Activated CD4-positive, CD25-positive, alpha-beta regulatory T cell (primary cell): ENCODE results near the gene TUBGCP3.
"Not testable (repeated sequence)": the region's sequence is repeated elsewhere in the genome, so short reads cannot be mapped to it uniquely, and the experiment has no call there.

Experiments
- DNase-seq, 4 experiments: peaks; one replicate each; lab custom pipeline; 2025; lab: John Stamatoyannopoulos, UW

The TUBGCP3 gene

GRCh38 chr13:112579310-112579843 lies 8.6 kb downstream of the TUBGCP3 start:
- DNase-seq, result no peak

- no peak for DNase-seq
Observed at GRCh38 chr13:112576768-112577167, 11.2 kb downstream of the TUBGCP3 start.

- no peak for DNase-seq
Observed at GRCh38 chr13:112576191-112576590, 11.8 kb downstream of the TUBGCP3 start.

- DNase-seq, result no peak
Observed at GRCh38 chr13:112575675-112576074, 12.3 kb downstream of the TUBGCP3 start.

- no peak for DNase-seq
Observed at GRCh38 chr13:112574834-112575613, 12.9 kb downstream of the TUBGCP3 start.

- DNase-seq, result no peak
Observed at GRCh38 chr13:112574416-112574815, 13.5 kb downstream of the TUBGCP3 start.

- no peak for DNase-seq
Observed at GRCh38 chr13:112573710-112574109, 14.2 kb downstream of the TUBGCP3 start.

- DNase-seq, result no peak
Observed at GRCh38 chr13:112572366-112572765, 15.6 kb downstream of the TUBGCP3 start.

GRCh38 chr13:112569821-112570220 lies 18.1 kb downstream of the TUBGCP3 start:
- DNase-seq, result no peak

GRCh38 chr13:112567161-112567862 lies 20.6 kb downstream of the TUBGCP3 start:
- DNase-seq, result no peak

GRCh38 chr13:112562786-112563383 lies 25.1 kb downstream of the TUBGCP3 start:
- no peak for DNase-seq

GRCh38 chr13:112562254-112562653 lies 25.7 kb downstream of the TUBGCP3 start:
- no peak for DNase-seq

GRCh38 chr13:112561478-112561877 lies 26.5 kb downstream of the TUBGCP3 start:
- DNase-seq, result no peak

- DNase-seq, result no peak
Observed at GRCh38 chr13:112558696-112559418, 29.1 kb downstream of the TUBGCP3 start.

- DNase-seq, result no peak
Observed at GRCh38 chr13:112556600-112556999, 31.4 kb downstream of the TUBGCP3 start.

- DNase-seq, result no peak
Observed at GRCh38 chr13:112554214-112554850, 33.6 kb downstream of the TUBGCP3 start.

GRCh38 chr13:112548975-112549374 lies 39.0 kb downstream of the TUBGCP3 start:
- DNase-seq, result not testable (repeated sequence)

GRCh38 chr13:112545856-112546255 lies 42.1 kb downstream of the TUBGCP3 start:
- DNase-seq, result no peak

GRCh38 chr13:112532837-112533745 lies 54.9 kb downstream of the TUBGCP3 start:
- no peak for DNase-seq

- no peak for DNase-seq
Observed at GRCh38 chr13:112531263-112531794, 56.6 kb downstream of the TUBGCP3 start.
